WTC11 (cell line): Measurements from ENCODE around the gene CYP24A1.

Experiments used
- MAX ChIP-seq: sonication (generic); formaldehyde crosslinking; IDR thresholded peaks from 2 replicates; pipeline ENCODE4 v1.8.0; 2022; ENCODE audit warnings: mild to moderate bottlenecking, missing genetic modification reagents
- NR2C2 ChIP-seq: sonication (generic); formaldehyde crosslinking; IDR thresholded peaks from 2 replicates; pipeline ENCODE4 v1.8.0; 2022; ENCODE audit warnings: mild to moderate bottlenecking, missing genetic modification reagents
- TEAD1 ChIP-seq: sonication (generic); formaldehyde crosslinking; IDR thresholded peaks from 2 replicates; pipeline ENCODE4 v1.8.0; 2022; ENCODE audit warnings: mild to moderate bottlenecking, missing genetic modification reagents
- TEAD4 ChIP-seq: sonication (generic); formaldehyde crosslinking; IDR thresholded peaks from 2 replicates; pipeline ENCODE4 v1.8.0; 2022; ENCODE audit warnings: mild to moderate bottlenecking, missing genetic modification reagents
- TF ChIP-seq, protein P1 (sequence below): sonication (generic); formaldehyde crosslinking; IDR thresholded peaks from 2 replicates; pipeline ENCODE4 v1.8.0; 2022; ENCODE audit warnings: mild to moderate bottlenecking, missing genetic modification reagents
- TF ChIP-seq, protein P2 (sequence below): fragments of 200-600 bp; IDR thresholded peaks from 2 replicates; pipeline ENCODE4 v1.8.0; 2022; ENCODE audit warnings: antibody characterized with exemption

DNA sequence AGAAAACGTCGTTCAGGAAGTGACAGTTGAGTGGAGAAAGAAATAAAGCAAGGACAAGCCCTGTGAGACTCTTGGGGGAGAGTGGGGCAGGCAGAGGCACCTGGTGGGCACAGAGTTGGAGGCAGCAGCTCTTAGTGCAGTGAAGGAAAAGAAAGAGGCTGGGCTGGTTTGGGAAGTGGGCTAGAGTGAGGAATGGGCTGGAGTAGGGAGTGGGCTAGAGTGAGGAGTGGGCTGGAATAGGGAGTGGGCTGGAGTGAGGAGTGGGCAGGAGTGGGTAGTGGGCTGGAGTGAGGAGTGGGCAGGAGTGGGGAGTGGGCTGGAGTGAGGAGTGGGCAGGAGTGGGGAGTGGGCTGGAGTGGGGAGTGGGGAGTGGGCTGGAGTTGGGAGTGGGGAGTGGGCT lies 59.7 kb downstream of the CYP24A1 start:
- TF ChIP-seq, protein P1, sequence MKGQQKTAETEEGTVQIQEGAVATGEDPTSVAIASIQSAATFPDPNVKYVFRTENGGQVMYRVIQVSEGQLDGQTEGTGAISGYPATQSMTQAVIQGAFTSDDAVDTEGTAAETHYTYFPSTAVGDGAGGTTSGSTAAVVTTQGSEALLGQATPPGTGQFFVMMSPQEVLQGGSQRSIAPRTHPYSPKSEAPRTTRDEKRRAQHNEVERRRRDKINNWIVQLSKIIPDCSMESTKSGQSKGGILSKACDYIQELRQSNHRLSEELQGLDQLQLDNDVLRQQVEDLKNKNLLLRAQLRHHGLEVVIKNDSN (CRISPR knock-in tag): no peak
- TF ChIP-seq NR2C2 (no peak), TEAD4 (CRISPR knock-in tag) (no peak), MAX (no peak), TEAD1 (CRISPR knock-in tag) (no peak)
- TF ChIP-seq, protein P2, sequence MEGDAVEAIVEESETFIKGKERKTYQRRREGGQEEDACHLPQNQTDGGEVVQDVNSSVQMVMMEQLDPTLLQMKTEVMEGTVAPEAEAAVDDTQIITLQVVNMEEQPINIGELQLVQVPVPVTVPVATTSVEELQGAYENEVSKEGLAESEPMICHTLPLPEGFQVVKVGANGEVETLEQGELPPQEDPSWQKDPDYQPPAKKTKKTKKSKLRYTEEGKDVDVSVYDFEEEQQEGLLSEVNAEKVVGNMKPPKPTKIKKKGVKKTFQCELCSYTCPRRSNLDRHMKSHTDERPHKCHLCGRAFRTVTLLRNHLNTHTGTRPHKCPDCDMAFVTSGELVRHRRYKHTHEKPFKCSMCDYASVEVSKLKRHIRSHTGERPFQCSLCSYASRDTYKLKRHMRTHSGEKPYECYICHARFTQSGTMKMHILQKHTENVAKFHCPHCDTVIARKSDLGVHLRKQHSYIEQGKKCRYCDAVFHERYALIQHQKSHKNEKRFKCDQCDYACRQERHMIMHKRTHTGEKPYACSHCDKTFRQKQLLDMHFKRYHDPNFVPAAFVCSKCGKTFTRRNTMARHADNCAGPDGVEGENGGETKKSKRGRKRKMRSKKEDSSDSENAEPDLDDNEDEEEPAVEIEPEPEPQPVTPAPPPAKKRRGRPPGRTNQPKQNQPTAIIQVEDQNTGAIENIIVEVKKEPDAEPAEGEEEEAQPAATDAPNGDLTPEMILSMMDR: no peak
